AG04450 (cell line): ENCODE data around the gene FARP2. TPM values are rescaled to one million over a fixed set of nuclear protein-coding genes. Genes with fewer than 3 reads are reported as not detected.

ENCODE experiments used
- CTCF ChIA-PET: fragments of 300-600, 350-600 bp; formaldehyde crosslinking; extraction: SDS; loops from one replicate; lab custom pipeline; 2022; ENCODE audit warnings: antibody characterized with exemption, inconsistent platforms; lab: Charles Lee
- POLR2A ChIA-PET: fragments of 350-600 bp; formaldehyde crosslinking; extraction: SDS; loops from one replicate; lab custom pipeline; 2021; ENCODE audit warnings: antibody characterized with exemption, inconsistent platforms; lab: Yijun Ruan, JAX
- DNase-seq: peaks from one replicate; pipeline ENCODE4 v3.0.0-alpha.2; 2011; ENCODE audit warnings: low read depth, low spot score
- H3K27ac ChIP-seq: one replicate; pipeline ENCODE4 v1.5.1; 2012; ENCODE audit warnings: low read depth, low read length, control low read depth
- H3K27me3 ChIP-seq: one replicate; pipeline ENCODE4 v1.6.0; 2012; ENCODE audit warnings: low read length; ENCODE audit not compliant: control insufficient read depth, insufficient read depth
- H3K4me3 ChIP-seq: 2 replicates; pipeline ENCODE4 v1.5.1; 2011; ENCODE audit warnings: mild to moderate bottlenecking, low read depth, low read length, control low read depth
- H3K9me3 ChIP-seq: 2 replicates; pipeline ENCODE4 v1.5.1; 2012; ENCODE audit warnings: low read length; ENCODE audit not compliant: control insufficient read depth, insufficient read depth
- polyA minus RNA-seq: library from RNA; depleted of rRNA, polyadenylated mRNA; stranded (reverse); fragments of >200 nt; gene quantifications from 2 replicates; pipeline ENCODE4 v1.2.3, GENCODE V29; 2011; rRNA and poly(A)+ RNA removed
- polyA plus RNA-seq: library from polyadenylated mRNA; depleted of rRNA; stranded (reverse); fragments of >200 nt; gene quantifications from 2 replicates; pipeline ENCODE4 v1.2.3, GENCODE V29; 2011; rRNA removed
- TF ChIP-seq, protein P1 (sequence below): IDR thresholded peaks from 2 replicates; pipeline ENCODE4 v1.5.1; 2011; ENCODE audit warnings: low read depth, low read length, control low read depth, inconsistent platforms

The FARP2 gene, protein sequence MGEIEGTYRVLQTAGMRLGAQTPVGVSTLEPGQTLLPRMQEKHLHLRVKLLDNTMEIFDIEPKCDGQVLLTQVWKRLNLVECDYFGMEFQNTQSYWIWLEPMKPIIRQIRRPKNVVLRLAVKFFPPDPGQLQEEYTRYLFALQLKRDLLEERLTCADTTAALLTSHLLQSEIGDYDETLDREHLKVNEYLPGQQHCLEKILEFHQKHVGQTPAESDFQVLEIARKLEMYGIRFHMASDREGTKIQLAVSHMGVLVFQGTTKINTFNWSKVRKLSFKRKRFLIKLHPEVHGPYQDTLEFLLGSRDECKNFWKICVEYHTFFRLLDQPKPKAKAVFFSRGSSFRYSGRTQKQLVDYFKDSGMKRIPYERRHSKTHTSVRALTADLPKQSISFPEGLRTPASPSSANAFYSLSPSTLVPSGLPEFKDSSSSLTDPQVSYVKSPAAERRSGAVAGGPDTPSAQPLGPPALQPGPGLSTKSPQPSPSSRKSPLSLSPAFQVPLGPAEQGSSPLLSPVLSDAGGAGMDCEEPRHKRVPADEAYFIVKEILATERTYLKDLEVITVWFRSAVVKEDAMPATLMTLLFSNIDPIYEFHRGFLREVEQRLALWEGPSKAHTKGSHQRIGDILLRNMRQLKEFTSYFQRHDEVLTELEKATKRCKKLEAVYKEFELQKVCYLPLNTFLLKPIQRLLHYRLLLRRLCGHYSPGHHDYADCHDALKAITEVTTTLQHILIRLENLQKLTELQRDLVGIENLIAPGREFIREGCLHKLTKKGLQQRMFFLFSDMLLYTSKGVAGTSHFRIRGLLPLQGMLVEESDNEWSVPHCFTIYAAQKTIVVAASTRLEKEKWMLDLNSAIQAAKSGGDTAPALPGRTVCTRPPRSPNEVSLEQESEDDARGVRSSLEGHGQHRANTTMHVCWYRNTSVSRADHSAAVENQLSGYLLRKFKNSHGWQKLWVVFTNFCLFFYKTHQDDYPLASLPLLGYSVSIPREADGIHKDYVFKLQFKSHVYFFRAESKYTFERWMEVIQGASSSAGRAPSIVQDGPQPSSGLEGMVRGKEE
- polyA plus RNA-seq (25.4 and 27.0 TPM in 2 replicates), polyA minus RNA-seq (50.5 and 58.7 TPM in 2 replicates)

DNA sequence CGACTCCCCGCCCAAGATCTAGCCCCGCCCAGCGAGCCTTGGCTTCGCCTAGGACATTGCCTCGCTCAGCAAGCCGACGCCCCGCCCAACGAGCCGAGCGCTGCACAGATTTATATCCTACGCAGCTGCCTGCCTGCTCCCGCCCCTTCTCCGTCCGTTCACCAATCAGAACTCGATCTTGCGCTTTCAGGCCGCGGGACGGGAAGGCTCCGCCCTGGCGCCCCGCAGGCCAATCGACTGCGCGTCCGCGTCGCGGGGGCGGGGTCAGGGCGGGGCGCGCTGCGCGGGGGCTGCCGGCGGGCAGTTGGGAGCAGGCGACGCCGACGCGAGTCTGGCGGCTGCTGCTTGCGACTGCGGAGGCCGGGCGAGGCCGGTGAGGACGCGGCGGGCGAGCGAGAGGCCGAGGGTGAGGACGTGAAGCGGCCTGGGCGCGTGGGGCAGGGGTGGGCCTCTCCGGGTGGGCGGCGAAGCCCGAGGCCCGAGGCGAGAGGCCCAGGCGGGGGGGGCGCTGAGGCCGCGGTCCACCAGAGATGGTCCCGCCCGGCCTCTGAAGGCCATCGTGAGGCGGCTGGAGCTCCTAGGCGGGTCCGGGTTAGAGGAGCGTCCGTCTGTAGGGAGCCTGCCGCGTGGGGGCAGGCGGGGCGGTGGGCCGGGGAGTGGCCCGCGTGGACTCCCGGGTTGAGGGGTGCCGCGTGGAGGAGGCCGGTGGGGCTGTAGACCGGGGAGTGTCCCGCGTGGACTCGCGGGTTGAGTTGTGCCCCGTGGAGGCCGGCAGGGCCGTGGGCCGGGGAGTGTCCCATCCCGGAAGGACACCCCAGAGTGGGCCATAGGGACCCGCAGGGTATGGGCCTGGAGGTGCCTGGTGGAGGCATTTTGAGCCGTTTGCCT is at the start of gene FARP2:
Gene FARP2 (plus strand): TSS at position 303 of the 888 bp plus-strand sequence. CDS start 16,823 bp downstream, outside the sequence.
- TF ChIP-seq, protein P1, sequence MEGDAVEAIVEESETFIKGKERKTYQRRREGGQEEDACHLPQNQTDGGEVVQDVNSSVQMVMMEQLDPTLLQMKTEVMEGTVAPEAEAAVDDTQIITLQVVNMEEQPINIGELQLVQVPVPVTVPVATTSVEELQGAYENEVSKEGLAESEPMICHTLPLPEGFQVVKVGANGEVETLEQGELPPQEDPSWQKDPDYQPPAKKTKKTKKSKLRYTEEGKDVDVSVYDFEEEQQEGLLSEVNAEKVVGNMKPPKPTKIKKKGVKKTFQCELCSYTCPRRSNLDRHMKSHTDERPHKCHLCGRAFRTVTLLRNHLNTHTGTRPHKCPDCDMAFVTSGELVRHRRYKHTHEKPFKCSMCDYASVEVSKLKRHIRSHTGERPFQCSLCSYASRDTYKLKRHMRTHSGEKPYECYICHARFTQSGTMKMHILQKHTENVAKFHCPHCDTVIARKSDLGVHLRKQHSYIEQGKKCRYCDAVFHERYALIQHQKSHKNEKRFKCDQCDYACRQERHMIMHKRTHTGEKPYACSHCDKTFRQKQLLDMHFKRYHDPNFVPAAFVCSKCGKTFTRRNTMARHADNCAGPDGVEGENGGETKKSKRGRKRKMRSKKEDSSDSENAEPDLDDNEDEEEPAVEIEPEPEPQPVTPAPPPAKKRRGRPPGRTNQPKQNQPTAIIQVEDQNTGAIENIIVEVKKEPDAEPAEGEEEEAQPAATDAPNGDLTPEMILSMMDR = 0 out of 2 replicates have a peak, but pooled peaks have one; percentile 8
- no peaks in the 10 kb centered on the region; the same call in 1 of the 2 replicates for H3K9me3 ChIP-seq
- H3K27ac ChIP-seq = no peak within 1 kb of the TSS
- no peaks in the 10 kb centered on the region for H3K27me3 ChIP-seq
- POLR2A ChIA-PET = interaction anchor here (0.6 to 0.9 kb wide), 4 partner anchors 16 to 40 kb away, joined by 3 to 4 read pairs (median 3); no protein-coding TSS in a partner anchor
- peak; percentile 98 for DNase-seq
- CTCF ChIA-PET = no interaction called here
- peak within 1 kb of the TSS; percentile 87 for H3K4me3 ChIP-seq

DNA sequence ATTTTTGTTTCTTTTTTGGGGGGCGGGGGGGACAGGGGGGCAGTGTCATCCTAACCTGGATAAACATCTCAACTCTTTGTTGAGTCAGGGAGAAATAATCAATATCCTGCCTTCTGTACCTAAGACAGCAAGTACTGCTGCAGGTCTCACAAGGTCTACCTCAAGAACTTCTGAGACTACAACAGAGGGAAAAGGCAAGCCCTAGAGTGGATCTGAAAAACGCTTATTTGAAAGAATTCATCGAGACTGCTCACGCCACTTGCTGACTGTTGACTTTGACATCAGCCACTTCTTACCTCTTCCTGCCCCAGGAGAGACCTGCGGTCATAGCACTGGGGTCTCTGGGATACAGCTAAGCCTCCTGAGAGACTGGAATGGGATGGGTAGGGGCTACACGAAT is 49.0 kb upstream of the FARP2 start:
- CTCF ChIA-PET = interaction anchor here (0.6 kb wide), 1 partner anchor 12 kb away, joined by 3 read pairs; no protein-coding TSS in a partner anchor
- Histone ChIP-seq H3K4me3 (no peak overlapping the region), H3K9me3 (no peaks in the 10 kb centered on the region), H3K27ac (no peak overlapping the region), H3K27me3 (no peaks in the 10 kb centered on the region)
- TF ChIP-seq, protein P1 = no peak
- DNase-seq = no peak
- POLR2A ChIA-PET = interaction anchor here (1.5 kb wide), 1 partner anchor 8 kb away, joined by 12 read pairs; the partner anchor contains the start of gene HDLBP

DNA sequence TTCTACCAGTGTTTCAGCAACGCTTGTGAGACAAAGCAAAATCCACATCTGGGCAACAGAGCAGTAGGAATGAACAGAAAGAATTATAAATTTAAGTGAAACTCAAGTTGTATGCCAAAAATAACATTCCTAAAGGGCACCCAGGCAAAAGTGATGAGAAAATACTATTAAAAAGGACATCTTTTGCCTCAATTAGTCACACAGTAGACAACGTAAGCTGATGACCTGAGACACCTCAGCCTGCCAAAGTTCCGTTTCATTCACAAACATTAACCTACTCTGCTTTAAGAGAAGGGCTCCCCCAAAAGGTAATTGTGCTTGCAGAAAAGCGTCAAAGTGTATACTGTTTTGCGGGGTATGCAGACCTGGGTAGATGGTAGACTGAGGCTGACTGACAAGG is 47.8 kb upstream of the FARP2 start:
- TF ChIP-seq, protein P1 = no peak
- H3K4me3 ChIP-seq = no peak overlapping the region
- H3K27me3 ChIP-seq = no peaks in the 10 kb centered on the region
- ChIA-PET CTCF (no interaction called here), POLR2A (no interaction called here)
- H3K27ac ChIP-seq = no peak overlapping the region
- no peaks in the 10 kb centered on the region for H3K9me3 ChIP-seq
- DNase-seq = no peak

DNA sequence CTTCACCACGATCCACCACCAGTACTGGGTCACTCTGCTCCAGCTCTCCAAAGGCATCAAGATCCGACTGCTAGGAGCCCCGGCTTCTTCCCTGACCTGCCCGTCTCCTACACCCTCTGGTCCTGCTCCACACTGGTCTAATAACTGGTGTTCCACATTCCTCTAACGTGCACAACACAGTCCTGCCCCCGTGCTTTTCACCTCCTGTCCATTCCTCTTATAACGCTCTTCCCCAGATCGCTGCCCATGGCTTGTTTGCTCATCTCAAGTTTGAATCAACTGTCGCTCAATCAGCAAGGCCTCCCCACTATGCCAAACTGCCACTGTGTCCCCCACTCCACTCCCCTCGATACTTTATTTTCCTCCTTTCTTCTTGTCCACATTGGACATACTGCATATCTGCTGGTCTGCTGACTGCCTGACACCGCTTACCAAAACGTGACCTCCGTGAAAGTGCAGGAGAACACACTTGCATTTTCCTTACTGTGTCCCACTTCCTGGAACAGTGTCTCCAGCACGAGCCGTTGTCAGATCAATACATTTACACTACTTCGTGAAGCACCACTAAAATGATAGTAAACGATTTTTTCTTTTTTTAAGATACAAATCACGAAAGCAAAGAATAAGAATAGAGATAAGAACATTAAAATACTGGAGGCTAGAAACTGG is 47.1 kb upstream of the FARP2 start:
- CTCF ChIA-PET = no interaction called here
- Histone ChIP-seq H3K4me3 (no peak overlapping the region), H3K27me3 (no peaks in the 10 kb centered on the region), H3K27ac (no peak overlapping the region), H3K9me3 (no peaks in the 10 kb centered on the region)
- POLR2A ChIA-PET = no interaction called here
- TF ChIP-seq, protein P1 = no peak
- no peak for DNase-seq
